Tongue (tissue), 2 donors: ENCODE results near the gene PAFAH1B1. TPM values are rescaled to one million over a fixed set of nuclear protein-coding genes. Genes with fewer than 3 reads are reported as not detected.

Source experiments
- DNase-seq: peaks from one replicate; pipeline ENCODE4 v3.0.0-alpha.2; 2015
- total RNA-seq: library from RNA; depleted of rRNA; stranded (reverse); fragments of >200 nt; gene quantifications from one replicate; pipeline ENCODE4 v1.2.3, GENCODE V29; 2014

The PAFAH1B1 gene
- total RNA-seq, 1 donor from 2014 or later = 184 TPM

GRCh38 chr17:2704031-2704889, 110.8 kb downstream of the PAFAH1B1 start:
- DNase-seq = no peak

- no peak for DNase-seq
Observed at GRCh38 chr17:2704890-2705248, 111.4 kb downstream of the PAFAH1B1 start.

GRCh38 chr17:2705263-2705662, 111.8 kb downstream of the PAFAH1B1 start:
- no peak for DNase-seq

- DNase-seq = no peak
Observed at GRCh38 chr17:2705888-2706795, 112.7 kb downstream of the PAFAH1B1 start.

GRCh38 chr17:2706911-2707510, 113.6 kb downstream of the PAFAH1B1 start:
- DNase-seq = no peak

GRCh38 chr17:2707721-2708584, 114.5 kb downstream of the PAFAH1B1 start:
- DNase-seq = no peak

GRCh38 chr17:2708585-2709182, 115.2 kb downstream of the PAFAH1B1 start:
- no peak for DNase-seq

GRCh38 chr17:2709183-2709661, 115.8 kb downstream of the PAFAH1B1 start:
- DNase-seq = peak; percentile 60

- no peak for DNase-seq
Observed at GRCh38 chr17:2710071-2710802, 116.8 kb downstream of the PAFAH1B1 start.

- peak; percentile 21 for DNase-seq
Observed at GRCh38 chr17:2710803-2711607, 117.6 kb downstream of the PAFAH1B1 start.

- DNase-seq = peak; percentile 97
Observed at GRCh38 chr17:2711608-2712299, 118.3 kb downstream of the PAFAH1B1 start, which contains the start of gene CLUH. Gene CLUH (minus strand): TSS chr17:2711764. CDS start chr17:2711661, 103 bp downstream.

- peak; percentile 19 for DNase-seq
Observed at GRCh38 chr17:2712300-2713043, 119.0 kb downstream of the PAFAH1B1 start.

GRCh38 chr17:2713881-2714280, 120.4 kb downstream of the PAFAH1B1 start:
- no peak for DNase-seq

- DNase-seq = no peak
Observed at GRCh38 chr17:2716649-2717048, 123.2 kb downstream of the PAFAH1B1 start.

GRCh38 chr17:2718150-2718938, 124.9 kb downstream of the PAFAH1B1 start:
- no peak for DNase-seq

- no peak for DNase-seq
Observed at GRCh38 chr17:2719861-2720260, 126.4 kb downstream of the PAFAH1B1 start.

- no peak for DNase-seq
Observed at GRCh38 chr17:2721603-2722002, 128.1 kb downstream of the PAFAH1B1 start.
